GM12878 (cell line): ENCODE results near the gene PRRC1. TPM values are rescaled to one million over a fixed set of nuclear protein-coding genes. Genes with fewer than 3 reads are reported as not detected.

ENCODE experiments used
- BHLHE40 ChIP-seq, 2 experiments: fragments of 450-650 bp in 1 of 2; IDR thresholded peaks; 2 replicates each; pipeline ENCODE4 v1.6.1; 2011 to 2017; ENCODE audit warnings: low read depth in 2 of 2, borderline replicate concordance in 1 of 2, improper control_type of control experiment in 1 of 2, low read length in 1 of 2, mild to moderate bottlenecking in 1 of 2
- CBX5 ChIP-seq: sonication (generic); IDR thresholded peaks from 2 replicates; pipeline ENCODE4 v1.6.1; 2016; ENCODE audit warnings: low read depth, moderate library complexity, mild to moderate bottlenecking, inconsistent platforms
- CREB1 ChIP-seq: IDR thresholded peaks from 2 replicates; pipeline ENCODE4 v1.6.1; 2012; ENCODE audit warnings: low read depth, mild to moderate bottlenecking, inconsistent platforms
- CTCF ChIP-seq, 3 experiments: IDR thresholded peaks in 2 of 3; conservative IDR thresholded peaks in 1 of 3; 2 replicates each; pipeline ENCODE4 v1.5.1; 2011; ENCODE audit warnings: low read depth in 3 of 3, low read length in 3 of 3, mild to moderate bottlenecking in 3 of 3, control low read depth in 2 of 3, moderate library complexity in 2 of 3, inconsistent platforms in 1 of 3, mixed read lengths in 1 of 3; ENCODE audit not compliant: control insufficient read depth in 2 of 3, insufficient read depth in 1 of 3; ENCODE audit errors: extremely low read depth in 1 of 3
- EP300 ChIP-seq, 2 experiments: fragments of 150-350 bp in 1 of 2; IDR thresholded peaks; 2 replicates each; pipeline ENCODE4 v1.6.1; 2011 to 2012; ENCODE audit warnings: low read depth in 2 of 2, low read length in 2 of 2, borderline replicate concordance in 1 of 2, improper control_type of control experiment in 1 of 2, inconsistent platforms in 1 of 2; ENCODE audit not compliant: control insufficient read depth in 1 of 2
- KDM1A ChIP-seq: fragments of 200-600 bp; sonication (generic); IDR thresholded peaks from 2 replicates; pipeline ENCODE4 v1.6.1; 2016; ENCODE audit warnings: borderline replicate concordance
- MYB ChIP-seq: fragments of 150-350 bp; IDR thresholded peaks from 2 replicates; pipeline ENCODE4 v1.6.1; 2014; ENCODE audit warnings: mild to moderate bottlenecking, low read depth, low read length, borderline replicate concordance
- RBBP5 ChIP-seq: fragments of 200-600 bp; sonication (generic); conservative IDR thresholded peaks from 2 replicates; pipeline ENCODE4 v1.6.1; 2016
- RCOR1 ChIP-seq: conservative IDR thresholded peaks from 2 replicates; pipeline ENCODE4 v1.6.1; 2012; ENCODE audit warnings: low read depth, low read length, improper control_type of control experiment
- RELB ChIP-seq: fragments of 450-650 bp; IDR thresholded peaks from 2 replicates; pipeline ENCODE4 v1.6.1; 2017; ENCODE audit warnings: low read depth, mild to moderate bottlenecking, moderate library complexity
- SP1 ChIP-seq: IDR thresholded peaks from one replicate; pipeline ENCODE4 v1.6.1; 2011; ENCODE audit warnings: low read depth, low read length
- TCF12 ChIP-seq: IDR thresholded peaks from 2 replicates; pipeline ENCODE4 v1.6.1; 2011; ENCODE audit warnings: low read depth, mild to moderate bottlenecking, low read length
- YY1 ChIP-seq: IDR thresholded peaks from 2 replicates; pipeline ENCODE4 v1.6.1; 2011; ENCODE audit warnings: low read depth, mild to moderate bottlenecking, low read length
- ZNF217 ChIP-seq: fragments of 450-650 bp; IDR thresholded peaks from 2 replicates; pipeline ENCODE4 v1.6.1; 2017; ENCODE audit warnings: antibody characterized with exemption, mild to moderate bottlenecking
- polyA plus RNA-seq, 11 experiments: library from polyadenylated mRNA; depleted of rRNA in 4 of 11; unstranded in 6 of 11; stranded (reverse) in 5 of 11; fragments of >200 nt; fragmentation: Nextera tagmentation in 4 of 11; fragmentation: Illumina TruSeq in 1 of 11; extraction: Ambion mirVana in 4 of 11; extraction: Trizol in 1 of 11; gene quantifications; 1 replicate in 1 of 11; 2 replicates in 10 of 11; pipeline versions ENCODE4 v1.2.1 to v1.2.3, GENCODE V29; 2011 to 2016; ENCODE audit warnings: inconsistent platforms in 2 of 11, missing spikeins in 2 of 11, low read depth in 1 of 11
- total RNA-seq, 4 experiments: library from RNA; depleted of rRNA in 3 of 4; stranded (reverse); fragments of >200 nt in 3 of 4; fragmentation: Illumina TruSeq in 1 of 4; extraction: Trizol in 1 of 4; gene quantifications; 2 replicates each; pipeline versions ENCODE4 v1.2.1 to v1.2.3, GENCODE V29; 2013 to 2021
- TF ChIP-seq, protein P1 (sequence below): fragments of 450-650 bp; IDR thresholded peaks from 2 replicates; pipeline ENCODE4 v1.6.1; 2017; ENCODE audit warnings: mild to moderate bottlenecking, low read depth, inconsistent platforms; ENCODE audit not compliant: poor library complexity, severe bottlenecking
- TF ChIP-seq, protein P2 (sequence below): fragments of 450-650 bp; IDR thresholded peaks from 2 replicates; pipeline ENCODE4 v1.6.1; 2018; ENCODE audit warnings: borderline replicate concordance, mild to moderate bottlenecking; ENCODE audit not compliant: partially characterized antibody
- TF ChIP-seq, protein P3 (sequence below): IDR thresholded peaks from 2 replicates; pipeline ENCODE4 v1.6.1; 2011; ENCODE audit warnings: low read depth, mild to moderate bottlenecking, low read length, moderate library complexity, borderline replicate concordance; ENCODE audit errors: extremely low read depth
- TF ChIP-seq, protein P4 (sequence below): fragments of 450-650 bp; IDR thresholded peaks from 2 replicates; pipeline ENCODE4 v1.6.1; 2017; ENCODE audit warnings: borderline replicate concordance

PRRC1 gene
- total and polyA plus RNA-seq, 10 of the 15 experiments (the other 5 are each of a cell fraction or from before 2014, with no cell fraction given), result 19.0 to 54.5 (median 31.0) TPM

DNA sequence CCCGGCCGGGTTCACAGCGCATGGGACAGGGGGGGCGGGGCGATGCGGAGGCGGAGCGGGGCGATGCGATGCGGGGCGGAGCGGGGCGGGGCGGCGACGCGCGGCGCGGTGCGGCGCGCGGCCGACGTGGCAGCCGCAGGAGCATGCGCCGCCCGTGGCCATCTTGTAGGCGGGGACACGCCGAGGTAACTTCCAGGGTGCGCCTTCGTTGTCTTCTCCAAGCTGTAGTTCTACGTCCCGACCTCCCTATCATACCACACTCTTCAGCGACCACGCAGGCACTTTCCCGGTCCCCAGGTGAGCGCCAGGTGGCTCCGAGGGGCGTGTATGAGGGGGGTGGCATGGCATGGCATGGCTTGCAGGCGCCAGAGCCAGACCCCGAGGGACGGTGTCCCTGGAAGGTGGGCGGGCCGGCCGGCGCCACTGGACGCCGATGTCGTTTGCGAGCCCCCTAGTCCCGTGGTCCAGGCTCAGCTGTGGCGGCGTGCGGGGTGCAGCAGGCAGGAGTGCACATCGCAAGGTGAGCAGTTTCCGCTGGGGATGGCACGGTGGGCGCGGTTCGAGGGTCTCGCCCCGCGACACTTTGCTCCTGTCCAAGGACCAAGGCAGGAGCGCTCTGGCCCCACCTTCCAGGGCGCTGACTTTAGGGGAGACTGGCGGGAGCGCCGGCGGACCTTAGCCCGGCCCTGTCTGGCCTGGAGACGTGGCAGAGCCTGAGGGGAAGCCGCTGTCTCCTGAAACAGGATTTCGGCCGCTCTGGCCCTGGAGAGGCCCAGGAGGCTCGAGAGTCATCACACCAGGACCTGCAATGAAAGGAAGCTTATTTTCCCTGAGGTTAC lies at the start of gene PRRC1 (continued):
- TF ChIP-seq CTCF (IDR thresholded peaks at IDR 0.05 in 2 of 3, conservative IDR thresholded peaks at IDR 0.05 in 1 of 3; ENCODE audit: control insufficient read depth in 2 of 3, extremely low read depth in 1 of 3, insufficient read depth in 1 of 3, low read depth in 3 of 3, low read length in 3 of 3), result no peak
- TF ChIP-seq SP1, result peak; percentile 25
- TF ChIP-seq EP300 (IDR thresholded peaks at IDR 0.05; ENCODE audit: borderline replicate concordance in 1 of 2, control insufficient read depth in 1 of 2, low read depth in 2 of 2, low read length in 2 of 2), result no peak
- peak; percentile 60; the same call in 1 of the 2 replicates for TF ChIP-seq CREB1
- TF ChIP-seq, protein P1, sequence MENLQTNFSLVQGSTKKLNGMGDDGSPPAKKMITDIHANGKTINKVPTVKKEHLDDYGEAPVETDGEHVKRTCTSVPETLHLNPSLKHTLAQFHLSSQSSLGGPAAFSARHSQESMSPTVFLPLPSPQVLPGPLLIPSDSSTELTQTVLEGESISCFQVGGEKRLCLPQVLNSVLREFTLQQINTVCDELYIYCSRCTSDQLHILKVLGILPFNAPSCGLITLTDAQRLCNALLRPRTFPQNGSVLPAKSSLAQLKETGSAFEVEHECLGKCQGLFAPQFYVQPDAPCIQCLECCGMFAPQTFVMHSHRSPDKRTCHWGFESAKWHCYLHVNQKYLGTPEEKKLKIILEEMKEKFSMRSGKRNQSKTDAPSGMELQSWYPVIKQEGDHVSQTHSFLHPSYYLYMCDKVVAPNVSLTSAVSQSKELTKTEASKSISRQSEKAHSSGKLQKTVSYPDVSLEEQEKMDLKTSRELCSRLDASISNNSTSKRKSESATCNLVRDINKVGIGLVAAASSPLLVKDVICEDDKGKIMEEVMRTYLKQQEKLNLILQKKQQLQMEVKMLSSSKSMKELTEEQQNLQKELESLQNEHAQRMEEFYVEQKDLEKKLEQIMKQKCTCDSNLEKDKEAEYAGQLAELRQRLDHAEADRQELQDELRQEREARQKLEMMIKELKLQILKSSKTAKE, result no peak
- TF ChIP-seq TCF12, result no peak
- TF ChIP-seq YY1, result peak; percentile 92
- TF ChIP-seq, protein P2, sequence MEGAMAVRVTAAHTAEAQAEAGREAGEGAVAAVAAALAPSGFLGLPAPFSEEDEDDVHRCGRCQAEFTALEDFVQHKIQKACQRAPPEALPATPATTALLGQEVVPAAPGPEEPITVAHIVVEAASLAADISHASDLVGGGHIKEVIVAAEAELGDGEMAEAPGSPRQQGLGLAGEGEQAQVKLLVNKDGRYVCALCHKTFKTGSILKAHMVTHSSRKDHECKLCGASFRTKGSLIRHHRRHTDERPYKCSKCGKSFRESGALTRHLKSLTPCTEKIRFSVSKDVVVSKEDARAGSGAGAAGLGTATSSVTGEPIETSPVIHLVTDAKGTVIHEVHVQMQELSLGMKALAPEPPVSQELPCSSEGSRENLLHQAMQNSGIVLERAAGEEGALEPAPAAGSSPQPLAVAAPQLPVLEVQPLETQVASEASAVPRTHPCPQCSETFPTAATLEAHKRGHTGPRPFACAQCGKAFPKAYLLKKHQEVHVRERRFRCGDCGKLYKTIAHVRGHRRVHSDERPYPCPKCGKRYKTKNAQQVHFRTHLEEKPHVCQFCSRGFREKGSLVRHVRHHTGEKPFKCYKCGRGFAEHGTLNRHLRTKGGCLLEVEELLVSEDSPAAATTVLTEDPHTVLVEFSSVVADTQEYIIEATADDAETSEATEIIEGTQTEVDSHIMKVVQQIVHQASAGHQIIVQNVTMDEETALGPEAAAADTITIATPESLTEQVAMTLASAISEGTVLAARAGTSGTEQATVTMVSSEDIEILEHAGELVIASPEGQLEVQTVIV, result no peak
- TF ChIP-seq ZNF217, result no peak
- no peak for TF ChIP-seq KDM1A
- TF ChIP-seq RCOR1, result no peak
- TF ChIP-seq, protein P3, sequence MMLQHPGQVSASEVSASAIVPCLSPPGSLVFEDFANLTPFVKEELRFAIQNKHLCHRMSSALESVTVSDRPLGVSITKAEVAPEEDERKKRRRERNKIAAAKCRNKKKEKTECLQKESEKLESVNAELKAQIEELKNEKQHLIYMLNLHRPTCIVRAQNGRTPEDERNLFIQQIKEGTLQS, result no peak
- 0 out of 2 replicates have a peak, but pooled peaks have one; percentile 26 for TF ChIP-seq RELB
- TF ChIP-seq RBBP5, result no peak
- TF ChIP-seq MYB, result no peak
- TF ChIP-seq, protein P4, sequence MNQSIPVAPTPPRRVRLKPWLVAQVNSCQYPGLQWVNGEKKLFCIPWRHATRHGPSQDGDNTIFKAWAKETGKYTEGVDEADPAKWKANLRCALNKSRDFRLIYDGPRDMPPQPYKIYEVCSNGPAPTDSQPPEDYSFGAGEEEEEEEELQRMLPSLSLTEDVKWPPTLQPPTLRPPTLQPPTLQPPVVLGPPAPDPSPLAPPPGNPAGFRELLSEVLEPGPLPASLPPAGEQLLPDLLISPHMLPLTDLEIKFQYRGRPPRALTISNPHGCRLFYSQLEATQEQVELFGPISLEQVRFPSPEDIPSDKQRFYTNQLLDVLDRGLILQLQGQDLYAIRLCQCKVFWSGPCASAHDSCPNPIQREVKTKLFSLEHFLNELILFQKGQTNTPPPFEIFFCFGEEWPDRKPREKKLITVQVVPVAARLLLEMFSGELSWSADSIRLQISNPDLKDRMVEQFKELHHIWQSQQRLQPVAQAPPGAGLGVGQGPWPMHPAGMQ, result no peak
- no peak for TF ChIP-seq CBX5
- peak in 1 of 2 experiments; percentile 66; a peak in 1 of 4 replicates for TF ChIP-seq BHLHE40 (IDR thresholded peaks at IDR 0.05; ENCODE audit: borderline replicate concordance in 1 of 2, low read depth in 2 of 2, low read length in 1 of 2)
